Measurements from ENCODE around the gene HES5.

GRCh38 chr1:2498648-2499047, 31.4 kb downstream of the HES5 start:
- TF ChIP-seq GATA2 (IDR thresholded peaks at IDR 0.05; ENCODE audit: low read depth, low read length) (no peak), GATA3 (IDR thresholded peaks at IDR 0.05; ENCODE audit: low read depth, low read length) (no peak)

Measured in SH-SY5Y (cell line).